HG02870 (cell line): ENCODE results near the gene FHIT.

Experiments
- ATAC-seq: cut with Tn5 transposase; IDR thresholded peaks from one replicate; pipeline ENCODE4 v1.9.1; 2021; ENCODE audit warnings: mild to moderate bottlenecking, moderate library complexity; ENCODE audit not compliant: unreplicated experiment

The FHIT gene

DNA sequence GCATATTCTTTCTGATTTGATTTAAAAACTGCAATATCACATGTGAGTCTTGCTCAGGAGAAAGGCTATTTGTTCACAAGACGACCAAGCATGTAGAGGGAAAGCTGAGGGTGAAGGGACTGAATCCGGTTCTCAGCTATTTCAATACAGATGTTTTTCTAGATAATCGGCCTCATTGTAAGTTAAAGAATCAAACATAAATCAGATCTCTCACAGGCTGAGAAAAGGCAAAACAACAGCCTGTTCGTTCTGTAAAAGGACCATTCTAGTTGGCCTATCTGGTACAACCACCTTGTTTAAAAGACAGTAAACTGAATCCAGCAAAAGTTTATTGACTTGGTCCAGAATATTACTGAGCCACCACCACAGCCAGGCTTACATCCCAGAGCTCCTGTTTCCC, 1155.7 kb downstream of the FHIT start:
- ATAC-seq, result no peak

DNA sequence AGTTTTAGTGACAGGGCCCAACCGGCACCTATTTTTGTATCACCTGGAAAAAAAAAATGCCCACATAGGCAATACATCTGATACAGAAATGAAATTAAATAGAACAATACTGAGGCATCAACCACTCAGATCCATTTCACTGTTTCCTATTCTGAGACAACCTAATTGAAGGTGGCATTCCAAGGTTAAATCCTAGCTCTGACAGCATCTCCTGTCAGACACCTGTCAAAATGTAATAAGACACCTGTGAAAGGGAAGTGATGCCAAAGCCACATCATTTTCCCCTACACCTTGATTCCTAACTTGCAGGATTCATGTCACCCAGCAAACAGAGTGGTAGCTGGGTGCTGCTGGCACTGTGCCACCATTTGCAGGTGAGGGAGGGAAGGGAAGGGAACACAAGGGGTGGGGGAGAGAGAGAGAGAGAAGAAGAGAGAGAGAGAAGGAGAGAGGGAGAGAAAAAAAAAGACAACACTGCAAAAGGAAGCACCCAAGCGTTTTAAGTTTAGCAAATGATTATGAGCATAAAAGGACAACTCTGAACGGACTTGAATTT, 1156.8 kb downstream of the FHIT start:
- ATAC-seq, result no peak

DNA sequence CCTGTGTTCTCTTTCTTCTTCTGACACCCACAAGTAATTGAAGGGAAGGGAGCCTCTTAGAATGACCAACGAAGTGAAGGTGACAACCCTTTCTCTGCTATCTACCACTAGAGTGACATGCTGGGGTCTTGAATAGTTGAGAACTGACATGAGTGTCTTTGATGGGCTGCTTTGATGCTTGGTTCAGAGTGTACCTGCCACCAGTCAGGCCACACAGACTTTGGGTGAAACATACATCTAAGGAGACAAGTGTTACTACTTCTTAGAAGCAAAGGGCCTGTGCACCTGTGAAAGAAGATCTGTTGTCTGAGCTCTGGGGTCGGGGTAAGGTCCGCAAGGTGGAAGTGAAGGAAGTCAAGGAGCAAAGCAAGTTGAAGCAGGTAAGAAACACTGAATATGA, 1160.7 kb downstream of the FHIT start:
- ATAC-seq, result no peak

GRCh38 chr3:60086811-60087210, 1164.4 kb downstream of the FHIT start:
- ATAC-seq, result peak; percentile 89

GRCh38 chr3:60085649-60086048, 1165.6 kb downstream of the FHIT start:
- no peak for ATAC-seq

DNA sequence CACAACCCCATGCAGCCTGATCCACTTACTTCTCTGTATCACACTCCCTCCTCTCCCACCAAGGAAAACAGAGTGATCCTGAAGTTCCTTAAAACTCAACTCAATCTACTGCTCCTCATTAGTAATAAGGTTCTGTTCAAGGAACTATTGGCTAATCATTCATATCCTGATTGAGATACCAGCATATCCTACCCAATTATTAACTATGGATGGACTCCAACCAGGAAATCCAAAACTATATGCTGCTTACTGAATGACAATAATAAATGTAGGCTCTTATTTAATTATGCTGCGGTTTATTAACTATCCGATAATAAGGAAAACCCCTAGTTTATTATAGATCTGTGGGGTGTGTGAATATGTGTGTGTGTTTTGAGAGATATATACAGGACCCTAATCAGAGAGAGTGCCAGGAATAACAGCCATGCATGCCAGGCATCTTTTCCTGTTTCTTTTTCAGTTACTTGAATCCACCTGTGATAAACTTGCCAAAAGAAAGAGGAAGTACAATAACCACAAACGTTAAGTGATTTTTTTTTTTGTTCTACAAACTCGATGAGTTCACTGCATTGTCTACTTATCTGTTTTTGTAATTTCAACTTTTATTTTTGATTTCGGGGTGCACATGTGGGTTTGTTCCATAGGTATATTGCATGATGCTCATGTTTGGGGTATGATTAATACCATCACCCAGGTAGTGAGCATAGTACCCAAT, 1169.7 kb downstream of the FHIT start:
- ATAC-seq, result peak; percentile 45

GRCh38 chr3:60080648-60081047, 1170.6 kb downstream of the FHIT start:
- ATAC-seq, result no peak

DNA sequence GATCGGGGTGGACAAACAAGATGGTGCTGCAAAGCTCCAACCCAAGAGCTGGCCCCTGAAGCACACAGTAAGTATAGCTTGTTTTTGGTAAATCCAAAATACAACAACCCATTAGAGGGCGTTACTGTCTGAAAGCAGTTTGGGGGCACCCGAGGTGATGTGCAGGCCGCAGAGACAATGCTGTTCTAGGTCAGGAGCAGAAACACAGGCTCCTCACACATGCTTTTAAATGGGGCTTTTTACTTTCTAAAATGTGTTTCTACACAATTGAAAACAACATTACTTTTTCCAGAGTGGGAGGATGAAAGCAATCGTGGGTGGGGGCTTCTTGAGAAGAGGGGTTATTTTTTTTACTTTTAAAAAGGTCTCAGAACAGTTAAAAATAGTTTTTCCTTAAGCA, 1172.2 kb downstream of the FHIT start:
- ATAC-seq, result no peak

- ATAC-seq, result no peak
Observed at GRCh38 chr3:60076331-60076730, 1174.9 kb downstream of the FHIT start.

- no peak for ATAC-seq
Observed at GRCh38 chr3:60073942-60074341, 1177.3 kb downstream of the FHIT start.

DNA sequence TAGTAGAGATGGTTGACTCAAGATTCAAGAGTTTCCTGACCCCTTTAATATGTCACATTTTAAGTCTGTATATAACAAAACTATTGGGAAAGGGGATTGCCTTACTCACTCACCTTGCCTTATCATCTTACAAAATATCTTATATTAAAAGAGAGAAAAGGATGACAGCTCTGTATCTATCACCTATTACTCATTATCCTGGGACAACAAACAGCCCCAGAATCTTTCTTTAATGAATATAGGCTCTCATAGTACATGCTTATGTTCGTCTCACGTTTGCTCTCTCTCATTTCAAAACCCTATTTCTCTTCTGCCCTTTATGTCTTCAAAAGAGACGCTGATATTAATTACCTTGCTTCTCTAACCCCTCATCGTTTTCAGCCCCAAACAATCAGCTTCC, 1178.0 kb downstream of the FHIT start:
- ATAC-seq, result no peak

DNA sequence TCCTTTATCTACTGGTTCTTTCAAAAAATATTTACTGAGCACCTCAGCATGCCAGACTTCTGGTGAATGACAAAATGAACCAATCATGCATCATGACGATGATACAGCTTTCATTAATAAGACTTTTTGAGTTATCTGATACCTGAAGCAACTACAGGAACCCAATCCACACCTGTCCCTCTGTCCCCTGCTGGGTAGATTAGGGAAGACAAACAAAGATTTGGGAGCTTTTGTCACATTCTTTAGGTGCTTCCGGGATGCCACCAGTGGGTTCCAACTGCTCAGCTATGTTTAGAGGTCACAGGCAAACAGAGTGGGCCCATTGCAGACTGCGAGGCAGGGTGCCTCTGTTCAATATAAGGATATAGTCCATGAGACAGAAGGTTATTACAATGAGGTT, 1180.9 kb downstream of the FHIT start:
- no peak for ATAC-seq

- ATAC-seq, result no peak
Observed at GRCh38 chr3:60065227-60065868, 1185.9 kb downstream of the FHIT start.

GRCh38 chr3:60064210-60065178, 1186.8 kb downstream of the FHIT start:
- no peak for ATAC-seq

GRCh38 chr3:60056404-60056803, 1194.8 kb downstream of the FHIT start:
- no peak for ATAC-seq

DNA sequence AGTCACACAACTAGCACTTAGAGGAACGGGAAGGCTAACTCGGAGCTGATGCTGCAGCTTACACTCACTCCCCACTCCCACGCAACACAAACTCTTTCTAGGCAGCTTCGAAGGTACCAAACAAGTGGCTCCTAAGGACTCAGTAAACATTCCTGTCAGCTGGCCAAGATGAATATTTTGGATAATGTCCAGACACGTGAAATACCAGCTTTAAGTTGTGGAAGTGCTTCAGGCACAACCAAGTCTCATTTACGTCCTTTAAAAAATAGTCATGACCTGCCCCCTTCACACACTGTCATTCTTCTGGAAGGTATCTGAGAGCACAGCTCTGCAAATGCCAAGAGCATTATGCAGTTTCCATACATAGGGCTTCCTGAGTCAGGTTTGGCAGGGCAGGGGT, 1195.5 kb downstream of the FHIT start:
- no peak for ATAC-seq

DNA sequence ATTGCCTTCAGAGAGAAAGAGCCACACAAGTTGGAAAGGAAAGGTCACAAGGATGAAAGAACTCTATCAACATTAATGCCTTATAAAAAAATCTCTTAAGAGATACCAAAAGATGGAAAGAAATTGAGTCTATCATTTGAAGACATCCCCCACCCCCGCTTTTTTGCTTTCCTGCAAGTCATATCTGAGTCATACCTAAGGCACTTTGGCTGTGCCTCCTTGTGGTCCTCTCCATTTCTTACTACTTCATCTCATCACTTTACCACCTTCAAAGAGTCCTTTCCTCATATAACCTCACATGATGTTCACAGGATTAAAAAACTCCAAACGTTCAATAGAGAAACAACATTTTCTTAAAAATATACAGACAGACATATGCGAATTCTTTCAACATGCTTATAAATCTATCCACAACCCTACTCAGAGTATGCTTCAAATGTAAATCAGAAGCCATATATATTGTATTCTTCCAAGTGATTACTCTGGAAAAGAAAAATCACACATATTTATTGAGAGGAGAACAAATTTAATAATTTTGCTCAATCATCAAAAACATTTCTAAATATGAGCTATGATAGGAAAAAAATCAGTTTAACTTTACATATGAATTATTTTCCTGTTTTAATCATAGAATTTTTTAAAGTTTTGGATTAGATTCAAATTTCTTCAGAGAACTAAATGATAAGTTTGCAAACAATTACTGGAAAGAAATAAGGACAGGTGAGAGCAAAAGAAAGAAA, 1197.6 kb downstream of the FHIT start:
- ATAC-seq, result no peak

DNA sequence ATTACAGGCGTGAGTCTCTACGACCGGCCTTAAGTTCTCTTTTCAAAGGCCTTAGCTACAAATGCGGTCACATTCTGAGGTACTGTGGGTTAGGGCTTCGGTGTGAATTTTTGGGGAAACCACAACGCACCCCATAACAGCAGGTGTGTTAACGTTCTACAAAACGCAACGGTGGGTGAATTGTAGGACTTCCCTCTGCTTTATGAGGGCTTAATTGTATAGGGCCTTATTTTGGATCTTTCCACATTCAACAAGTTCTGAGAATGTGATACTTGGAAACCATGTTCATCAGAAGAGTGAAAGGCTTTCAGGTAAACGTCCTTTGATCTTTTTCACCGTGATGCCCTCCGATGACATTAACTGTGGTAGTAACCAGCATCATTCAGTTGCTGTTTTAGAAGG, 1202.8 kb downstream of the FHIT start:
- ATAC-seq, result no peak

GRCh38 chr3:60047426-60048200, 1203.6 kb downstream of the FHIT start:
- no peak for ATAC-seq

GRCh38 chr3:60046210-60046609, 1205.0 kb downstream of the FHIT start:
- ATAC-seq, result no peak
